GM18861 (cell line): ENCODE measurements around the gene SCYGR7.
"Not testable (repeated sequence)": the region's sequence is repeated elsewhere in the genome, so short reads cannot be mapped to it uniquely, and the experiment has no call there.

Experiments used
- ATAC-seq: cut with Tn5 transposase; IDR thresholded peaks from one replicate; pipeline ENCODE4 v1.9.1; 2021; ENCODE audit not compliant: unreplicated experiment

Gene SCYGR7

GRCh38 chr2:227728035-227728434 lies at the start of gene SCYGR7:
TSS of gene SCYGR7 (plus strand) at chr2:227728335. CDS start at chr2:227728335, 0 bp downstream.
- ATAC-seq, result no peak

DNA sequence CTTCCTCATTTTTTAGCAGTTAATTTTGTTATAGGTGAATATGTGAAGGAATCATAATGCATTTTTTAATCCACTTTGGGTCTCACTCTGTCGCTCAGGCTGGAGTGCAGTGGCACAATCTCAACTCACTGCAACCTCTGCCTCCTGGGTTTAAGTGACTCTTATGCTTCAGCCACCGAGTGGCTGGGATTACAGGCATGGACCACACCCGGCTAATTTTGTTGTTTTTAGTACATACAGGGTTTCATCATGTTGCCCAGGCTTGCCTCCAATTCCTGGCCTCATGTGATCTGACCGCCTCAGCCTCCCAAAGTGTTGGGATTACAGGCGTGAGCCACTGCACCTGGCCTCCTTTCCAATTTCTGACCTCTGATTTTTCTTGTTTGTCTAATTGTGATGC lies 43.9 kb upstream of the SCYGR7 start:
- no peak for ATAC-seq

GRCh38 chr2:227687189-227687588 lies 40.9 kb upstream of the SCYGR7 start:
- ATAC-seq, result no peak

DNA sequence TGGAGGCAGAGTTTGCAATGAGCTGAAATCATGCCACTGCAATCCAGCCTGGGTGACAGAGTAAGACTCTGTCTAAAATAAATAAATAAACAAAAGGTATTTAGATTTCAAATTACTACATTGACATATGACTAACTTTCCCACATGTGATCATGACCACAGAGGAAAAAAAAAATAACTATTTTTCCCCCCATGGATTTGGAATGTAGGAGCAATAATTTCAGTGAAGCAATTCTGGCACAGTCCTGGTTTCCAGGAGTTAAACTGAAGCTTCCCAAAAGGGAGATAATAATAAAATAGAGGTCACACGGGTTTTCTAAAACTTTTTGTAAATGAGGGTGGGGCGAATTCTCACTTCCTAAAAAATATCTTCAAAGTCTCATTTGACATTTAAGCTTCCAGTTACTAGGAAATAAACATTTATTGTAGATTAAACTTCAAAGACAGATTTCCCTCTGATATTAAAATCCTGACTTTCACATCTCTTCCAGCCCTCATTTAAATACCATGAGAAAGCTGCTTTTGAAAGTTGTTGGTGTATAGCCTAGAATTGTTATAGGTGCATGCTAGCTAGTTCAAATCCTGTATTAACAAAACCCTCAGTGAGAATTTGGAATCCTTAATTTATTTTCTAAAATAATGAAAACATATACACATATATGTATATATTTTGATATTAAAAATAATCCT lies 31.0 kb upstream of the SCYGR7 start:
- no peak for ATAC-seq

DNA sequence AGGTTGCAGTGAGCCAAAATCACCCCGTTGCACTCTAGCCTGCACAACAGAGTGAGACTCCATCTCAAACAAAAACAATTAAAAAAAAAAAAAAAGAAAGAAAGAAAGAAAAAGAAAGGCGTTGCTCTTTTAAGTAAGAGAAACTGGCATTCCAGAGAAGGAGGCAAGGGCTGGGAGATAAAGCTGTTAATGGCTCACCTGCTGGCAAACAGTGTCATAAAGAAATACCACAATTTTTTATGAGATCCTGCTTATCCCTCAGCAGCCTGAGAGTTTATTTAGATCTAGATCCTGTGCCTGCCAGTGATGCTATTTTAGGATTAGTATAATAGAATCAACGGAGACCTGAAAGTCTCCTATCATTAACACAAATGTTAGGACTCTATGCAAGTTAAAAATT lies 26.6 kb upstream of the SCYGR7 start:
- no peak for ATAC-seq

DNA sequence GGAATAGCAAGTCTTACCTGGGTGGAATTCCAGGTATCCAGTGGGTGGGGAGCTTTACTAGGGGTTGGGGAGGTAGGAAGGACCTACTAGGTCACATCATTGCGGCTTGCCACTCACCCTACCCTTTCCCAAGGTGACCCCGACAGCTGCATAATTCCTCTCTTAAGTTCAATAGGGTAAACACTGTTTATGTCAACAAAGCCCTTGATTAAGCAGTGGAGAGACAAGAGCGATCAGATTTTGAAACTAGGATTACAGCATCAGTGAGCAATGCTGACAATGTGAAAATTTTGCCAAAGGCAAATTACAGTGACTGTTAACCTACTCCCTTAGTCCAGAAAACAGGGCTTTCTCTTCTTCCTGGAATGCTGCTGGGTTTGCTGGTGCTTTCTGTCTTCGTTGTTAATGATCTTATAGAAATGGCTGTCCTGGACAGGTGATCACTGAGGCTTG lies 24.8 kb upstream of the SCYGR7 start:
- ATAC-seq, result no peak

DNA sequence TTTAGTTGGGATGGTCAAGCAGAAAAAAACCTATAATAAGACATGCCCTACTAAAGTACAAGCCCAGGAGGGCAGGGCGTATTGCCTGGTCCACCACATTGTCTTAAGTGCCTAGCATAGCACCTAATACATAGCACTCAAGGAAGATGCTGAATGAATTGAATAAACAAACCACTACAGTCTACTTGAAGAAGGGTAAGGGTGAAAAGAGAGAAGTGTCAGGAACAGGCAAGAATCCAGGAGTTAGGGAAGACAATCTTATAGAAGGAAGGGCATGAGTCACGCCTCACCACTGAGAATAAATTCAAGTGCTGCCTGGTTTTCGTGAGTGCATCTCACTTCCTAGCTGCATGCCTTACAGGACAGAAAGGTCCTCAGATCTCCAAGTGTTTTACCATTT lies 24.2 kb upstream of the SCYGR7 start:
- ATAC-seq, result no peak

DNA sequence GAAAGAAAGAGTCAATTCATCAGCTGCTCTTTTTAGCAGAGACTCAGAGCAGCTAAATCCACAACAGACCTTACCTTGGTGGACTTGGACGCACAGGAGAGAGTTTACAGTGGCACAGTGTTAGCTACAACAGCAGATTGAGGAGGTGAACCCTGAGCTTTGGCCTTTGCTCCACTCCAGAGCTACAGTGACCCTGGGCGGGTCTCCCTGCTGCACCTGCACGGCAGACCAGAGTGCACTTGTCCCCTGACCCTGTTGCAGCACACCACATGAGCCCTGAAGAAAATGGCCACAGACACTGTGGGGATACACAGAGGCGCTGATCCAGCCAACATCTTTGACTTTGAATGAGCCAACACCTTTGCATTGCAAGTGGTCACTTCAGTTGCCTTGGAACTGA lies 21.3 kb upstream of the SCYGR7 start:
- no peak for ATAC-seq

DNA sequence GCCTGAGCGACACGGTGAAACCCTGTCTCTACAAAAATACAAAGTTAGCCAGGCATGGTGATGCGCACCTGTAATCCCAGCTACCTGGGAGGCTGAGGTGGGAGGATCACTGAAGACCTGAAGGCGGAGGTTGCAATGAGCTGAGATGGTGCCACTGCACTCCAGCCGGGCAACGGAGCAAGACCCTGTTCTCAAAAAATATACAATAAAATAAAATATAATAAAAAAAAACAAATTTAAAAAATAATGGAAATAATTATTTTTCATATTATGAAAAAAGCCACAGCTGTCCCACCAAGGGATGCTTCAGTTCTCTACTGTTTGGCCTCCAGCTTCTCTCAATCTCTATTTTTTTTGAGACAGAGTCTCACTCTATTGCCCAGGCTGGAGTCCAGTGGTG lies 20.7 kb upstream of the SCYGR7 start:
- no peak for ATAC-seq

DNA sequence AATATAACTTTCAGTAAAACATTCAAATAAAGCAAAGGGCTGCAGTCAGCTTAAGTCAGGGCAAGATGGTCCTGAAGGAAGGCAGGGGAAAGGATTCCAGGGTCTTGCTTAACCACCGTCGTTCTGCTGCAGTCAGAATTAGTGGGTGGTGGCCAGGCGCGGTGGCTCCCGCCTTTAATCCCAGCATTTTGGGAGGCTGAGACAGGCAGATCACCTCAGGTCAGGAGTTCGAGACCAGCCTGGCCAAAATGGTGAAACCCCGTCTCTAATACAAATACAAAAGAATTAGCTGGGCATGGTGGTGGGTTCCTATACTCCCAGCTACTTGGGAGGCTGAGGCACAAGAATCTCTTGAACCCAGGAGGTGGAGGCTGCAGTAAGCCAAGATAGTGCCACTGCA lies 17.1 kb upstream of the SCYGR7 start:
- no peak for ATAC-seq

- no peak for ATAC-seq
Observed at GRCh38 chr2:227713291-227713690, 14.8 kb upstream of the SCYGR7 start.

GRCh38 chr2:227716501-227716900 lies 11.6 kb upstream of the SCYGR7 start:
- no peak for ATAC-seq

DNA sequence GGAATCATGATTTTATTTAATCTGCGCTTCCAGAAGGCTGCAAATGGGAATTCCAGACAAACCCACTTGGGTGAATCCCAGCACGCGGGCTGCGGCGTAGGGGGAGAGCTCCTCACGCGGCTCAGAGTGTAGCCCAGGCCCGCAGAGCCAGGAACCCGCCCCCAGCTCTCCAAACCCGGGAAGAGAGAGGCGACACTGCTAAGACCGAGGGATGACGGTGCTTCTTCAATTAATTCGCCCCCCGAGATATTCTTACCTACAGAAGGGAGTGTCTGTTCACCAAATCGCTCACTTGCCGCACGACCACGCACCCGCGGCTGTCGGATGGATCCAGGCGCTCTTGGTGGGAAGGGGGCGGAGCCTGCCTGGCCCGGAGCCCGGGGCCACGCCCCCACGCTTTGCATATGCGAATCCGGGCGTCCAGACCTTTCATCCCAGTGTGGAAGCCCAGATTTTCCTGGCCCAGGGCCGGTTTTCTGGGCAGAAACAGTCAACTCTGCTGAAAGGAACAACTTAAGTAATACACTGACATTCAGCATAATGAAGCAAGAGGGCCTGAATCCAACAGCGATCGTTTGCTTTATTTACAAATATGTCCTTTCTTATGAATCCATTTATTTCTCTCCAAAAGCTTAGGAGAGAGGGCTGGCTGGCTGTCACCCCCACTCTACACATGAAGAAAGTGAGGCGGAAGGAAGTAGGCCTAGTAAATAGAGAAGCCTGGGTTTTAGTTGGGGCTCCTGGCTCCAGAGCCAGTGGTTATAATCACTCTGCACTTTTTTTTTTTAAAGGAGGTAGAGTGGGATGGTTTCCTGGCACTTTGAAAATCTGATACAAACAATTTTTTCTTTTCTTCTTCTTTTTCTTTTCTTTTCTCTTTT lies 10.2 kb upstream of the SCYGR7 start, which contains the start of gene SLC19A3:
Gene SLC19A3 (minus strand): TSS at position 342 of the 881 bp plus-strand sequence. CDS start 15,710 bp downstream, outside the sequence.
- ATAC-seq, result no peak

DNA sequence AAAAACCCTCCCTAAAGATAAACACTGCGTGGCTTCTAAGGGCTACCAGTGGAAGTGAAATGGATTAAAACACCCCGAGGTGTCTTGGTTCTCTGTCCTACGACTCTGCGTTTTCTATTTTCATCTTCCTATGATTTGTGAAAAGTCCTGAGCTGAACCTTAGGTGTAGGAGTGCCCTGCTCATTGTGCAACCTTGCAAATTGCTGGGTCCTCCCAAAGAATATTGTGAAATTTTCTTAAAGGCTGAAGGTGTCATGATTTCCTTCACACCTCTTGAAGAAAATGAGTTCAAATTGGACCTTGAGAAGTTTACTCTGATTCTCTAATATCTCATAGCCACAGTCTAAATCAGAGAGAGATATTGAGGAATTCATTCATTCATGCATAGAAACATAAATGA lies 8.5 kb upstream of the SCYGR7 start:
- ATAC-seq, result no peak

DNA sequence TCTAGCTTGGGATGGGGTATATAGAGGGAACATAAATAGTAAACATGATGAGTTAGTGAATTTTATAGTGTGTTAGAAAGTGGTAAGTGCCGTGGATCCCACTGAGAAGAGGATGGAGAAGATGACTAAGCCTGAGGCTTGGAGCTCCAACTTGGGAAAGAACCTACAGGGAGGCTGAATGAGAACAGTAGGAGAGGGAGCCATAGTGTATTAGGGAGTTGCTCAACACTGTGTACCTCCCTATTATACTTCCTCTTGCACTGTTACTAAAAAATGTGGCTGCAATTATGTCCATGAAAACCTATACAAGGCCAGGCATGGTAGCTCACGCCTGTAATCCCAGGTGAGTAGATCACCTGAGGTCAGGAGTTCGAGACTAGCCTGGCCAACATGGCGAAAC lies 7.5 kb upstream of the SCYGR7 start:
- ATAC-seq, result no peak

DNA sequence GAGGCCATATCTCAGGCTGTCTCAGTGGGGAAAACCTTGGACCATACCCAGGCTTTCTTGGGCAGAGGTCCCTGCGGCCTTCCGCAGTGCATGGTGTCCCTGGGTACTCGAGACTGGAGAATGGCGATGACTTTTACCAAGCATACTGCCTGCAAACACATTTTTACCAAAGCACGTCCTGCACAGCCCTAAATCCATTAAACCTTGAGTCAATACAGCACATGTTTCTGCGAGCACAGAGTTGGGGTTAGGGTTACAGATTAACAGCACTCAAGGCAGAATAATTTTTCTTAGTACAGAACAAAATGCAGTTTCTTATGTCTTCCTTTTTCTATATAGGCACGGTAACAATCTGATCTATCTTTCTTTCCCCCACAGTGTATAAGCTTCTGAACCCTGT lies 5.3 kb upstream of the SCYGR7 start:
- ATAC-seq, result not testable (repeated sequence)

DNA sequence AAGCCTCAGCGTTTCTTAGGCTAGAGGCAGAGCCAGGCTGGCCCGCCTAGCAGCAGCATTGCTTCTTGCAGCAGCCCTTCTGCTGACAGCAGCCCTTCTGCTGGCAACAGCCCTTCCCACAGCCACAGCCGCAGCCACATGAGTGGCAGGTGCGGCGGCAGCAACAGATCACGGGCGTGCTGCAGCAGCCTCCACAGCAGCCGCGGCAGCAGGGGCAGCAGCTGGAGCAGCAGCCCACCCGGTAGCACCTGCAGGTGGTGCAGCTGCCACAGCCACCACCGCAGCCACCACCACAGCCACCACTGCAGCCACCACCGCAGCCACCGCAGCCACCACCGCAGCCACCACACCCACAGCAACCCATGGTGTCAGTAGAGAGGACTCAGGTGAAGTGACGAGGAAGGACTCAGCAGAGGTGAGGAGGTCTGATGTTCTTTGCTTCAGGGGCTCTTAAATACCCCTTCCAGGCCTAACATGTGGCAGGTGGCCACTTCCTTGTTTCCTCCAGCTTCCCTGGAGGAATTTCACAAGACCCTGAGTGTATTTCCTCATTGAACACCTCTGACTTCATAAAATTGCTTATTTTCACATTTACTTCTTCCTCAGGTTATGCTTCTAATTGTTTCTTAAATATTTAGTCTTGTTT lies 3.6 kb upstream of the SCYGR7 start, which contains the start of gene SCYGR6:
Gene SCYGR6 (minus strand): TSS at position 364 of the 646 bp plus-strand sequence. CDS start 0 bp downstream, at position 364.
- no peak for ATAC-seq

- no peak for ATAC-seq
Observed at GRCh38 chr2:227739351-227739750, 11.2 kb downstream of the SCYGR7 start.

DNA sequence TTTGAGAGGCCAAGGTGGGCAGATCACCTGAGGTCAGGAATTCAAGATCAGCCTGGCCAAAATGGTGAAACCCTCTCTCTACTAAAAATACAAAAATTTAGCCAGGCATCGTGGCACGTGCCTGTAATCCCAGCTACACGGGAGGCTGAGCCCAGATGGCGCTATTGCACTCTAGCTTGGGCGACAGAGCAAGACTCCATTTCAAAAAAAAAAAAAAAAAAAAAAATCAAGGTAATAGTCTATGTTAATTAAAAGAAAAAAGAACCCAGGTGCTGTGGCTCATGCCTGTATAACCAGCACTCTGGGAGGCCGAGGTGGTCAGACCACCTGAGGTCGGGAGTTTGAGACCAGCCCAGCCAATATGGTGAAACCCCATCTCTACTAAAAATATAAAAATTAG lies 12.6 kb downstream of the SCYGR7 start:
- ATAC-seq, result not testable (repeated sequence)

- ATAC-seq, result no peak
Observed at GRCh38 chr2:227745594-227745993, 17.5 kb downstream of the SCYGR7 start, which contains the start of gene SCYGR8. TSS of gene SCYGR8 (plus strand) at chr2:227745894. CDS start at chr2:227745894, 0 bp downstream.

DNA sequence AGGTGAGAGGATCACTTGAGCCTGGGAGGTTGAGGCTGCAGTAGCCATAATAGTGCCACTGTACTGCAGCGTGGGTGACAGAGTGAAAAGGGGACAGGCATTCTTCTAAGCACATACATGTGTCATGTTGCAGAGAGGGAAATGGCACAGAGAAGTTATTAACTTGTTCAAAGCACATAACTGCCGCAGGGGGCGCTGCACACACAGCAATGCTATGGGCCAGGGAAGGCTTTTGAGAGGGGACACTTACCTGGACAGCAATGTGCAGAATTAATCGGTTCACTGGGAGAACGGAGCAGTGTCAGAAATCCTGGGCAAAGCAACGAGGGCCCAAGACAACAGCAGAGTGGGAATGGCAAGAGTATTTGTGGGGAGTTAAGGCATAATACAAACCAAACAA lies 19.9 kb downstream of the SCYGR7 start:
- ATAC-seq, result no peak
